PC-3 (cell line): ENCODE data around the gene ADO.

Experiments
- CTCF ChIP-seq: fragments of 300-600 bp; sonication (generic); conservative IDR thresholded peaks from 2 replicates; pipeline ENCODE4 v1.5.1; 2017; ENCODE audit warnings: antibody characterized with exemption, low read depth, mild to moderate bottlenecking, low read length
- EZH2phosphoT487 ChIP-seq: fragments of 300-600 bp; sonication (generic); IDR thresholded peaks from 2 replicates; pipeline ENCODE4 v1.6.1; 2018; ENCODE audit warnings: mild to moderate bottlenecking, antibody characterized with exemption, low read length, borderline replicate concordance

GRCh38 chr10:62813453-62813852 lies 8.9 kb downstream of the ADO start:
- no peak for TF ChIP-seq CTCF
- TF ChIP-seq EZH2phosphoT487: no peak
